H1 (cell line): ENCODE data around the gene GDPD5. TPM values are rescaled to one million over a fixed set of nuclear protein-coding genes. Genes with fewer than 3 reads are reported as not detected.

Experiments used
- CTCF ChIA-PET: fragments of 300-600 bp; sonication (Branson Sonifier 250); formaldehyde crosslinking; loops from one replicate; lab custom pipeline; 2021; ENCODE audit not compliant: partially characterized antibody; lab: Charles Lee
- POLR2A ChIA-PET: fragments of 300-600 bp; sonication (Branson Sonifier 250); formaldehyde crosslinking; loops from one replicate; lab custom pipeline; 2021; ENCODE audit warnings: inconsistent platforms; ENCODE audit not compliant: partially characterized antibody; lab: Charles Lee
- DNase-seq, 2 experiments: peaks; one replicate each; pipeline versions ENCODE4 v3.0.0 to v3.0.0-alpha.2; 2010 to 2022; ENCODE audit warnings: low spot score in 2 of 2, low read depth in 1 of 2, mixed read lengths in 1 of 2
- FAIRE-seq: peaks from 2 replicates; lab custom pipeline; 2011; peaks lifted over from hg19 to GRCh38; lab: Jason Lieb, UNC
- H2AFZ ChIP-seq: 2 replicates; pipeline ENCODE4 v1.8.1; 2012; ENCODE audit warnings: low read length, inconsistent platforms
- H2AK5ac ChIP-seq: 2 replicates; pipeline ENCODE4 v1.6.1; 2013; ENCODE audit warnings: low read depth, low read length
- H2BK120ac ChIP-seq: replicated peaks from 2 replicates; pipeline ENCODE3; 2013; ENCODE audit warnings: low read depth, low read length, inconsistent platforms
- H2BK12ac ChIP-seq: 2 replicates; pipeline ENCODE4 v1.6.1; 2013; ENCODE audit warnings: low read depth, low read length
- H2BK15ac ChIP-seq: 2 replicates; pipeline ENCODE4 v1.6.1; 2013; ENCODE audit warnings: low read length
- H2BK20ac ChIP-seq: 2 replicates; pipeline ENCODE4 v1.6.1; 2013; ENCODE audit warnings: low read length
- H2BK5ac ChIP-seq: 2 replicates; pipeline ENCODE4 v1.6.1; 2013; ENCODE audit warnings: low read depth, low read length
- H3K14ac ChIP-seq: 2 replicates; pipeline ENCODE4 v1.6.1; 2013; ENCODE audit warnings: inconsistent platforms; ENCODE audit not compliant: insufficient read length
- H3K18ac ChIP-seq: 2 replicates; pipeline ENCODE4 v1.6.1; 2013; ENCODE audit warnings: low read length; ENCODE audit errors: extremely low read depth
- H3K23ac ChIP-seq: 2 replicates; pipeline ENCODE4 v1.6.1; 2013; ENCODE audit warnings: inconsistent platforms; ENCODE audit not compliant: insufficient read length
- H3K23me2 ChIP-seq: 2 replicates; pipeline ENCODE4 v1.6.1; 2013; ENCODE audit warnings: low read depth, low read length
- H3K27ac ChIP-seq: 2 replicates; pipeline ENCODE4 v1.6.1; 2011; ENCODE audit warnings: low read depth, low read length, inconsistent platforms
- H3K27me3 ChIP-seq, 4 experiments: replicated peaks in 1 of 4; 1 replicate in 1 of 4; 2 replicates in 3 of 4; pipeline versions ENCODE4 v1.6.1 to v1.8.1; 2011 to 2013; ENCODE audit warnings: low read length in 3 of 4, mild to moderate bottlenecking in 3 of 4, inconsistent platforms in 2 of 4, mixed read lengths in 2 of 4, moderate library complexity in 1 of 4; ENCODE audit not compliant: control insufficient read depth in 3 of 4, insufficient read depth in 3 of 4; ENCODE audit errors: extremely low read depth in 1 of 4
- H3K36me3 ChIP-seq, 4 experiments: 2 replicates each; pipeline versions ENCODE4 v1.6.1 to v1.8.1; 2011 to 2013; ENCODE audit warnings: mild to moderate bottlenecking in 4 of 4, low read length in 3 of 4, moderate library complexity in 2 of 4, control low read depth in 1 of 4, inconsistent platforms in 1 of 4; ENCODE audit not compliant: insufficient read depth in 4 of 4, control insufficient read depth in 2 of 4
- H3K4ac ChIP-seq: replicated peaks from 2 replicates; pipeline ENCODE3; 2013; ENCODE audit warnings: low read length, low read depth, mixed read lengths, inconsistent platforms; ENCODE audit not compliant: insufficient read length
- H3K4me1 ChIP-seq, 4 experiments: replicated peaks in 1 of 4; 1 replicate in 1 of 4; 2 replicates in 3 of 4; pipeline versions ENCODE4 v1.6.1 to v1.8.1; 2011 to 2013; ENCODE audit warnings: low read length in 3 of 4, inconsistent platforms in 2 of 4, mixed read lengths in 1 of 4; ENCODE audit not compliant: insufficient read depth in 4 of 4, control insufficient read depth in 3 of 4
- H3K4me2 ChIP-seq, 2 experiments: 2 replicates each; pipeline versions ENCODE4 v1.6.1 to v1.8.1; 2011 to 2013; ENCODE audit warnings: low read depth in 2 of 2, low read length in 2 of 2, control low read depth in 1 of 2, inconsistent platforms in 1 of 2, mild to moderate bottlenecking in 1 of 2; ENCODE audit not compliant: insufficient read depth in 1 of 2
- H3K4me3 ChIP-seq, 4 experiments: fragments of 200-600, 300-600 bp in 1 of 4; sonication (generic), shearing (Covaris generic), sonication (Bioruptor Twin) in 1 of 4; 2 replicates each; pipeline versions ENCODE4 v1.5.1 to v1.8.1; 2011 to 2016; ENCODE audit warnings: low read length in 4 of 4, low read depth in 3 of 4, control low read depth in 2 of 4, inconsistent platforms in 2 of 4, mild to moderate bottlenecking in 2 of 4, mixed read lengths in 1 of 4, moderate library complexity in 1 of 4; ENCODE audit not compliant: insufficient read depth in 2 of 4; ENCODE audit errors: extremely low read depth in 1 of 4
- H3K56ac ChIP-seq: replicated peaks from 2 replicates; pipeline ENCODE3; 2013; ENCODE audit warnings: low read depth, mild to moderate bottlenecking, mixed read lengths, low read length, inconsistent platforms; ENCODE audit not compliant: insufficient read length
- H3K79me1 ChIP-seq: 2 replicates; pipeline ENCODE4 v1.6.1; 2013; ENCODE audit warnings: low read depth, low read length, control low read depth
- H3K79me2 ChIP-seq, 2 experiments: 2 replicates each; pipeline versions ENCODE4 v1.6.1 to v1.8.1; 2012 to 2013; ENCODE audit warnings: low read length in 2 of 2, mild to moderate bottlenecking in 2 of 2, inconsistent platforms in 1 of 2; ENCODE audit not compliant: insufficient read depth in 2 of 2, control insufficient read depth in 1 of 2
- H3K9ac ChIP-seq, 4 experiments: replicated peaks in 1 of 4; 1 replicate in 1 of 4; 2 replicates in 3 of 4; pipeline versions ENCODE4 v1.6.1 to v1.8.1; 2011 to 2013; ENCODE audit warnings: low read depth in 3 of 4, low read length in 3 of 4, control low read depth in 2 of 4, mild to moderate bottlenecking in 2 of 4, moderate library complexity in 2 of 4, inconsistent platforms in 1 of 4; ENCODE audit errors: extremely low read depth in 1 of 4
- H3K9me3 ChIP-seq, 2 experiments: 2 replicates each; pipeline versions ENCODE4 v1.6.1 to v1.8.1; 2012 to 2013; ENCODE audit warnings: mild to moderate bottlenecking in 2 of 2, moderate library complexity in 2 of 2, control low read depth in 1 of 2, inconsistent platforms in 1 of 2, low read depth in 1 of 2, low read length in 1 of 2, mixed read lengths in 1 of 2; ENCODE audit not compliant: insufficient read depth in 2 of 2
- H4K20me1 ChIP-seq, 2 experiments: replicated peaks in 1 of 2; 2 replicates each; pipeline versions ENCODE3 to v1.8.1; 2011 to 2013; ENCODE audit warnings: inconsistent platforms in 2 of 2, low read length in 2 of 2, mild to moderate bottlenecking in 1 of 2; ENCODE audit not compliant: insufficient read depth in 2 of 2, control insufficient read depth in 1 of 2
- H4K5ac ChIP-seq: 2 replicates; pipeline ENCODE4 v1.6.1; 2013; ENCODE audit warnings: low read length, low read depth, mixed read lengths, inconsistent platforms; ENCODE audit not compliant: insufficient read length
- H4K8ac ChIP-seq: 2 replicates; pipeline ENCODE4 v1.8.0; 2013; ENCODE audit warnings: mild to moderate bottlenecking, moderate library complexity, low read length, inconsistent platforms; ENCODE audit not compliant: insufficient read depth; ENCODE audit errors: extremely low read depth
- H4K91ac ChIP-seq: replicated peaks from 2 replicates; pipeline ENCODE3; 2013; ENCODE audit warnings: low read length, mixed read lengths, inconsistent platforms; ENCODE audit not compliant: insufficient read length
- KDM5A ChIP-seq: fragments of 200-600 bp; IDR thresholded peaks from 2 replicates; pipeline ENCODE4 v1.7.1; 2012; ENCODE audit warnings: mild to moderate bottlenecking, low read length, inconsistent platforms, mixed read lengths
- RAD21 ChIP-seq, 2 experiments: IDR thresholded peaks in 1 of 2; conservative IDR thresholded peaks in 1 of 2; 2 replicates each; pipeline ENCODE4 v1.6.1; 2011; ENCODE audit warnings: low read depth in 2 of 2, low read length in 2 of 2, improper control_type of control experiment in 1 of 2, inconsistent platforms in 1 of 2, mild to moderate bottlenecking in 1 of 2, moderate library complexity in 1 of 2
- WGBS, 2 experiments: shearing (Covaris generic) in 1 of 2; methylation state at CpG; one replicate each; pipeline versions ENCODE4 v1.1.6 to v1.1.7; 2013 to 2015; ENCODE audit warnings: low lambda C conversion rate in 2 of 2, mixed read lengths in 2 of 2, inconsistent platforms in 1 of 2, low coverage in 1 of 2, missing lambda C conversion rate in 1 of 2; ENCODE audit not compliant: insufficient replicate concordance in 2 of 2, insufficient coverage in 1 of 2, insufficient read length in 1 of 2; ENCODE audit errors: extremely low coverage in 1 of 2, missing lambda C conversion rate in 1 of 2; 5-methylcytosine and 5-hydroxymethylcytosine counted together
- polyA plus RNA-seq, 7 experiments: library from polyadenylated mRNA; depleted of rRNA in 3 of 7; stranded (reverse) in 5 of 7; unstranded in 2 of 7; fragments of >200 nt in 5 of 7; fragments of 200-250 nt in 2 of 7; gene quantifications; 1 replicate in 5 of 7; 2 replicates in 1 of 7; 4 replicates in 1 of 7; pipeline versions ENCODE4 v1.2.1 to v1.2.3, GENCODE V29; 2011 to 2013; ENCODE audit warnings: missing spikeins in 2 of 7, mixed read lengths in 2 of 7
- total RNA-seq: library from RNA; stranded (reverse); fragmentation: NEBNext Ultra II Directional; extraction: Animal tissue kit (Norgen Biotek cat#: 25700); gene quantifications from 2 replicates; pipeline ENCODE4 v1.2.1, GENCODE V29; 2021

GDPD5 gene
- total and polyA plus RNA-seq, 2 of the 8 experiments (the other 6 are each of a cell fraction or from before 2014, with no cell fraction given): 7.8 to 8.6 TPM

- Histone ChIP-seq H2BK120ac (no peak overlapping the region), H4K5ac (no peak overlapping the region), H3K27me3 (no peaks in the 10 kb centered on the region; a peak in 1 of 7 replicates), H2BK5ac (no peak overlapping the region), H4K8ac (peak overlapping the region; percentile 74), H3K4me3 (no peak overlapping the region), H3K4me2 (no peak overlapping the region), H3K9me3 (no peaks in the 10 kb centered on the region), H4K91ac (no peak overlapping the region), H2BK12ac (no peak overlapping the region), H4K20me1 (no peaks in the 10 kb centered on the region), H3K79me1 (no peaks in the 10 kb centered on the region), H3K36me3 (no peaks in the 10 kb centered on the region), H3K14ac (no peak overlapping the region), H3K56ac (no peak overlapping the region), H2BK20ac (no peak overlapping the region), H2AFZ (no peak overlapping the region), H2AK5ac (no peak overlapping the region), H3K4ac (no peak overlapping the region), H3K9ac (no peak overlapping the region), H3K18ac (no peak overlapping the region), H3K79me2 (no peaks in the 10 kb centered on the region), H3K23me2 (0 out of 2 replicates have a peak, but pooled peaks cover 2% of the 10 kb centered on the region), H3K4me1 (peaks cover 0 to under 1% (median 0%) of the 10 kb centered on the region in 4 experiments; a peak in 1 of 7 replicates), H3K27ac (no peak overlapping the region), H2BK15ac (no peak overlapping the region), H3K23ac (no peak overlapping the region)
- FAIRE-seq (no peak), DNase-seq (no peak)
- CTCF ChIA-PET: interaction anchor here (1.4 to 31.5 kb wide), 6 partner anchors 10 to 97 kb away, joined by 3 to 603 read pairs (median 26); partner anchors contain the start of gene GDPD5
- 87% methylated on average over 10 of the region's 11 CpGs; no CpG with 5 or more reads in 1 of the 2 experiments for WGBS, 2 experiments
- POLR2A ChIA-PET: no interaction called here
- TF ChIP-seq KDM5A: no peak
- TF ChIP-seq RAD21 (IDR thresholded peaks at IDR 0.05 in 1 of 2, conservative IDR thresholded peaks at IDR 0.05 in 1 of 2; ENCODE audit: low read depth in 2 of 2, low read length in 2 of 2): no peak
These were observed 76.0 kb downstream of the GDPD5 start for GRCh38 chr11:75449776-75450175.
